HEK293 (cell line): ENCODE results near the gene CTTN.

Source experiments
- CTCF ChIA-PET: fragments of 350-600 bp; formaldehyde crosslinking; extraction: SDS; loops from one replicate; lab custom pipeline; 2021; ENCODE audit warnings: antibody characterized with exemption; lab: Yijun Ruan, JAX
- POLR2A ChIA-PET: fragments of 300-600 bp; formaldehyde crosslinking; extraction: SDS; loops from one replicate; lab custom pipeline; 2020; ENCODE audit warnings: antibody characterized with exemption, inconsistent platforms; lab: Yijun Ruan, JAX
- H3K27ac ChIP-seq: fragments of 200-500 bp; sonication (Bioruptor generic); 2 replicates; pipeline ENCODE4 v1.5.1; 2014; ENCODE audit warnings: low read depth, low read length, control low read depth, inconsistent platforms; ENCODE audit errors: extremely low read depth
- H3K36me3 ChIP-seq, 2 experiments: fragments of 200-500 bp in 1 of 2; sonication (Bioruptor generic) in 1 of 2; 1 replicate in 1 of 2; 2 replicates in 1 of 2; pipeline ENCODE4 v1.5.1; 2014 to 2017; ENCODE audit warnings: inconsistent platforms in 2 of 2, low read length in 2 of 2; ENCODE audit not compliant: control insufficient read depth in 2 of 2, insufficient read depth in 1 of 2
- H3K4me1 ChIP-seq: fragments of 200-500 bp; sonication (Bioruptor generic); 2 replicates; pipeline ENCODE4 v1.5.1; 2014; ENCODE audit warnings: mild to moderate bottlenecking, low read length, inconsistent platforms; ENCODE audit not compliant: control insufficient read depth, insufficient read depth
- H3K4me3 ChIP-seq: 2 replicates; pipeline ENCODE4 v1.5.1; 2011; ENCODE audit warnings: low read depth, mild to moderate bottlenecking, control low read depth, low read length, moderate library complexity
- H3K9me3 ChIP-seq: fragments of 200-500 bp; sonication (Bioruptor generic); 2 replicates; pipeline ENCODE4 v1.5.1; 2014; ENCODE audit warnings: low read depth, low read length, inconsistent platforms; ENCODE audit not compliant: control insufficient read depth, insufficient read depth
- BCL11A ChIP-seq: fragments of 450-650 bp; formaldehyde crosslinking; IDR thresholded peaks from 2 replicates; pipeline ENCODE4 v1.5.1; 2016; ENCODE audit warnings: low read depth, missing biosample characterization, missing genetic modification characterization
- PRDM10 ChIP-seq: fragments of 450-650 bp; formaldehyde crosslinking; IDR thresholded peaks from 2 replicates; pipeline ENCODE4 v1.5.1; 2016; ENCODE audit warnings: missing biosample characterization, missing genetic modification characterization
- PRDM2 ChIP-seq: fragments of 450-650 bp; formaldehyde crosslinking; IDR thresholded peaks from 2 replicates; pipeline ENCODE4 v1.5.1; 2016; ENCODE audit warnings: missing biosample characterization, missing genetic modification characterization, borderline replicate concordance
- SP3 ChIP-seq: fragments of 450-650 bp; formaldehyde crosslinking; IDR thresholded peaks from 2 replicates; pipeline ENCODE4 v1.5.1; 2016; ENCODE audit warnings: missing biosample characterization, missing genetic modification characterization
- ZFP69B ChIP-seq: fragments of 450-650 bp; formaldehyde crosslinking; IDR thresholded peaks from 2 replicates; pipeline ENCODE4 v1.5.1; 2016; ENCODE audit warnings: missing biosample characterization, missing genetic modification characterization
- ZNF10 ChIP-seq: fragments of 450-650 bp; formaldehyde crosslinking; IDR thresholded peaks from 2 replicates; pipeline ENCODE4 v1.5.1; 2017; ENCODE audit warnings: missing biosample characterization, missing genetic modification characterization
- ZNF138 ChIP-seq: fragments of 450-650 bp; formaldehyde crosslinking; IDR thresholded peaks from 2 replicates; pipeline ENCODE4 v1.5.1; 2016; ENCODE audit warnings: missing biosample characterization, missing genetic modification characterization, borderline replicate concordance
- ZNF155 ChIP-seq: fragments of 450-650 bp; formaldehyde crosslinking; IDR thresholded peaks from 2 replicates; pipeline ENCODE4 v1.5.1; 2016; ENCODE audit warnings: missing biosample characterization, missing genetic modification characterization
- ZNF214 ChIP-seq: fragments of 450-650 bp; formaldehyde crosslinking; IDR thresholded peaks from 2 replicates; pipeline ENCODE4 v1.5.1; 2017; ENCODE audit warnings: missing biosample characterization, mild to moderate bottlenecking, missing genetic modification characterization, borderline replicate concordance
- ZNF324 ChIP-seq: fragments of 450-650 bp; formaldehyde crosslinking; IDR thresholded peaks from 2 replicates; pipeline ENCODE4 v1.5.1; 2016; ENCODE audit warnings: missing biosample characterization, missing genetic modification characterization
- ZNF416 ChIP-seq: fragments of 450-650 bp; formaldehyde crosslinking; IDR thresholded peaks from 2 replicates; pipeline ENCODE4 v1.5.1; 2016; ENCODE audit warnings: missing biosample characterization, missing genetic modification characterization
- ZNF521 ChIP-seq: fragments of 450-650 bp; formaldehyde crosslinking; IDR thresholded peaks from 2 replicates; pipeline ENCODE4 v1.5.1; 2017; ENCODE audit warnings: missing biosample characterization, mild to moderate bottlenecking, missing genetic modification characterization
- ZNF530 ChIP-seq: fragments of 450-650 bp; formaldehyde crosslinking; IDR thresholded peaks from 2 replicates; pipeline ENCODE4 v1.5.1; 2016; ENCODE audit warnings: low read depth, missing biosample characterization, missing genetic modification characterization
- ZNF610 ChIP-seq: fragments of 450-650 bp; formaldehyde crosslinking; IDR thresholded peaks from 2 replicates; pipeline ENCODE4 v1.5.1; 2016; ENCODE audit warnings: missing biosample characterization, missing genetic modification characterization, borderline replicate concordance
- ZNF76 ChIP-seq: fragments of 450-650 bp; formaldehyde crosslinking; IDR thresholded peaks from 2 replicates; pipeline ENCODE4; 2016; ENCODE audit warnings: low read depth, missing biosample characterization, missing genetic modification characterization, borderline replicate concordance
- ZNF777 ChIP-seq: fragments of 450-650 bp; formaldehyde crosslinking; IDR thresholded peaks from 2 replicates; pipeline ENCODE4 v1.5.1; 2017; ENCODE audit warnings: missing biosample characterization, missing genetic modification characterization, borderline replicate concordance
- TF ChIP-seq, protein P1 (sequence below): fragments of 450-650 bp; formaldehyde crosslinking; IDR thresholded peaks from 2 replicates; pipeline ENCODE4 v1.5.1; 2017; ENCODE audit warnings: missing biosample characterization, mild to moderate bottlenecking, missing genetic modification characterization, moderate library complexity
- TF ChIP-seq, protein P2 (sequence below): fragments of 450-650 bp; formaldehyde crosslinking; IDR thresholded peaks from 2 replicates; pipeline ENCODE4 v1.5.1; 2016; ENCODE audit warnings: missing biosample characterization, missing genetic modification characterization
- TF ChIP-seq, protein P3 (sequence below): fragments of 450-650 bp; formaldehyde crosslinking; IDR thresholded peaks from 2 replicates; pipeline ENCODE4 v1.5.1; 2016; ENCODE audit warnings: missing biosample characterization, missing genetic modification characterization
- TF ChIP-seq, protein P4 (sequence below): fragments of 450-650 bp; IDR thresholded peaks from 2 replicates; pipeline ENCODE4 v1.5.1; 2018; ENCODE audit warnings: missing biosample characterization, missing genetic modification characterization

Gene CTTN

DNA sequence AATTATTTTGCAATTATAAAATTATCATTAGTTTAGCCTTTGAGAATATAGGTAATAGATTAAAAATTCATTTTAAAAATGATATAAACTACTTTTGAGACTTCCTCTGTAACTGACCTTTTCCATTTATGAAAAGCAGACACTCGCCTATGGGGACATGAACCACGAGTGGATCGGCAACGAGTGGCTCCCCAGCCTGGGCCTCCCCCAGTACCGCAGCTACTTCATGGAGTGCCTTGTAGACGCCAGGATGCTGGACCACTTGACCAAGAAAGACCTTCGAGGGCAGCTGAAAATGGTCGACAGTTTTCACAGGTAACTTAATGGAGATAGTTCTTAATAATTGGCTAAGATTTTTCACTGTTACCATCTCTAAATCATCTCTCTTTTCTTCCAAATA lies 26.3 kb upstream of the CTTN start:
- H3K36me3 ChIP-seq = peaks cover 18 to 64% of the 10 kb centered on the region in 2 experiments
- no peak overlapping the region for H3K27ac ChIP-seq
- ChIA-PET CTCF (no interaction called here), POLR2A (no interaction called here)
- TF ChIP-seq PRDM2 (tag by site-specific recombination) (no peak), BCL11A (tag by site-specific recombination) (no peak), ZNF138 (tag by site-specific recombination) (no peak), ZNF530 (no peak), ZNF214 (tag by site-specific recombination) (no peak), ZNF155 (no peak), ZNF10 (tag by site-specific recombination) (no peak), ZNF777 (no peak), ZFP69B (no peak), SP3 (tag by site-specific recombination) (no peak), ZNF416 (tag by site-specific recombination) (no peak)
- TF ChIP-seq, protein P1, sequence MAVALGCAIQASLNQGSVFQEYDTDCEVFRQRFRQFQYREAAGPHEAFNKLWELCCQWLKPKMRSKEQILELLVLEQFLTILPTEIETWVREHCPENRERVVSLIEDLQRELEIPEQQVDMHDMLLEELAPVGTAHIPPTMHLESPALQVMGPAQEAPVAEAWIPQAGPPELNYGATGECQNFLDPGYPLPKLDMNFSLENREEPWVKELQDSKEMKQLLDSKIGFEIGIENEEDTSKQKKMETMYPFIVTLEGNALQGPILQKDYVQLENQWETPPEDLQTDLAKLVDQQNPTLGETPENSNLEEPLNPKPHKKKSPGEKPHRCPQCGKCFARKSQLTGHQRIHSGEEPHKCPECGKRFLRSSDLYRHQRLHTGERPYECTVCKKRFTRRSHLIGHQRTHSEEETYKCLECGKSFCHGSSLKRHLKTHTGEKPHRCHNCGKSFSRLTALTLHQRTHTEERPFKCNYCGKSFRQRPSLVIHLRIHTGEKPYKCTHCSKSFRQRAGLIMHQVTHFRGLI = no peak
- TF ChIP-seq, protein P2, sequence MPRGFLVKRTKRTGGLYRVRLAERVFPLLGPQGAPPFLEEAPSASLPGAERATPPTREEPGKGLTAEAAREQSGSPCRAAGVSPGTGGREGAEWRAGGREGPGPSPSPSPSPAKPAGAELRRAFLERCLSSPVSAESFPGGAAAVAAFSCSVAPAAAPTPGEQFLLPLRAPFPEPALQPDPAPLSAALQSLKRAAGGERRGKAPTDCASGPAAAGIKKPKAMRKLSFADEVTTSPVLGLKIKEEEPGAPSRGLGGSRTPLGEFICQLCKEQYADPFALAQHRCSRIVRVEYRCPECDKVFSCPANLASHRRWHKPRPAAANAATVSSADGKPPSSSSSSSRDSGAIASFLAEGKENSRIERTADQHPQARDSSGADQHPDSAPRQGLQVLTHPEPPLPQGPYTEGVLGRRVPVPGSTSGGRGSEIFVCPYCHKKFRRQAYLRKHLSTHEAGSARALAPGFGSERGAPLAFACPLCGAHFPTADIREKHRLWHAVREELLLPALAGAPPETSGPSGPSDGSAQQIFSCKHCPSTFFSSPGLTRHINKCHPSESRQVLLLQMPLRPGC (tag by site-specific recombination) = no peak
- TF ChIP-seq, protein P3, sequence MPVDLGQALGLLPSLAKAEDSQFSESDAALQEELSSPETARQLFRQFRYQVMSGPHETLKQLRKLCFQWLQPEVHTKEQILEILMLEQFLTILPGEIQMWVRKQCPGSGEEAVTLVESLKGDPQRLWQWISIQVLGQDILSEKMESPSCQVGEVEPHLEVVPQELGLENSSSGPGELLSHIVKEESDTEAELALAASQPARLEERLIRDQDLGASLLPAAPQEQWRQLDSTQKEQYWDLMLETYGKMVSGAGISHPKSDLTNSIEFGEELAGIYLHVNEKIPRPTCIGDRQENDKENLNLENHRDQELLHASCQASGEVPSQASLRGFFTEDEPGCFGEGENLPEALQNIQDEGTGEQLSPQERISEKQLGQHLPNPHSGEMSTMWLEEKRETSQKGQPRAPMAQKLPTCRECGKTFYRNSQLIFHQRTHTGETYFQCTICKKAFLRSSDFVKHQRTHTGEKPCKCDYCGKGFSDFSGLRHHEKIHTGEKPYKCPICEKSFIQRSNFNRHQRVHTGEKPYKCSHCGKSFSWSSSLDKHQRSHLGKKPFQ = no peak
- H3K4me3 ChIP-seq = no peak overlapping the region
- no peaks in the 10 kb centered on the region for H3K9me3 ChIP-seq
- H3K4me1 ChIP-seq = no peaks in the 10 kb centered on the region

GRCh38 chr11:70376621-70377020 lies 21.7 kb upstream of the CTTN start:
- Histone ChIP-seq H3K27ac (no peak overlapping the region), H3K9me3 (no peaks in the 10 kb centered on the region), H3K4me3 (no peak overlapping the region), H3K36me3 (peaks cover 24 to 90% of the 10 kb centered on the region in 2 experiments), H3K4me1 (no peaks in the 10 kb centered on the region)
- CTCF ChIA-PET = no interaction called here
- POLR2A ChIA-PET = no interaction called here
- no peak for TF ChIP-seq ZNF416 (tag by site-specific recombination)
- TF ChIP-seq, protein P4, sequence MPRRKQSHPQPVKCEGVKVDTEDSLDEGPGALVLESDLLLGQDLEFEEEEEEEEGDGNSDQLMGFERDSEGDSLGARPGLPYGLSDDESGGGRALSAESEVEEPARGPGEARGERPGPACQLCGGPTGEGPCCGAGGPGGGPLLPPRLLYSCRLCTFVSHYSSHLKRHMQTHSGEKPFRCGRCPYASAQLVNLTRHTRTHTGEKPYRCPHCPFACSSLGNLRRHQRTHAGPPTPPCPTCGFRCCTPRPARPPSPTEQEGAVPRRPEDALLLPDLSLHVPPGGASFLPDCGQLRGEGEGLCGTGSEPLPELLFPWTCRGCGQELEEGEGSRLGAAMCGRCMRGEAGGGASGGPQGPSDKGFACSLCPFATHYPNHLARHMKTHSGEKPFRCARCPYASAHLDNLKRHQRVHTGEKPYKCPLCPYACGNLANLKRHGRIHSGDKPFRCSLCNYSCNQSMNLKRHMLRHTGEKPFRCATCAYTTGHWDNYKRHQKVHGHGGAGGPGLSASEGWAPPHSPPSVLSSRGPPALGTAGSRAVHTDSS = no peak
- TF ChIP-seq ZNF324 (tag by site-specific recombination) = no peak
- TF ChIP-seq ZNF610 (tag by site-specific recombination) = no peak
- TF ChIP-seq ZNF76 = no peak
- no peak for TF ChIP-seq ZNF521
- TF ChIP-seq PRDM10 (tag by site-specific recombination) = no peak
